HepG2 (cell line): ENCODE measurements around the gene PANK4. TPM values are rescaled to one million over a fixed set of nuclear protein-coding genes. Genes with fewer than 3 reads are reported as not detected.
A peak's percentile ranks its signal among the peaks of the same experiment; 100 is the strongest.

Experiments used
- ATAC-seq: fragments of 200-7000 bp; cut with Tn5 transposase; 3 replicates; pipeline ENCODE4 v1.9.1; 2020; ENCODE audit warnings: mild to moderate bottlenecking, moderate library complexity
- BruUV-seq: library from RNA; stranded (reverse); fragments of 400-500 nt; replicated peaks from 2 replicates; lab custom pipeline; 2021; lab: Mats Ljungman, UMichigan
- CTCF ChIA-PET: fragments of 300-600 bp; formaldehyde crosslinking; extraction: SDS; loops from one replicate; lab custom pipeline; 2021; ENCODE audit warnings: low total read pairs, inconsistent platforms, low intra/inter-chr PET ratio; lab: Yijun Ruan, JAX
- POLR2A ChIA-PET: fragments of 350-600 bp; sonication (Branson Sonifier 250); formaldehyde crosslinking; loops from one replicate; lab custom pipeline; 2020; ENCODE audit warnings: antibody characterized with exemption, inconsistent platforms; lab: Yijun Ruan, JAX
- DNase-seq: peaks from one replicate; pipeline ENCODE4 v3.0.0-alpha.2; 2015; ENCODE audit warnings: low spot score
- FAIRE-seq: peaks from 3 replicates; lab custom pipeline; 2011; peaks lifted over from hg19 to GRCh38; lab: Jason Lieb, UNC
- H2AFZ ChIP-seq: one replicate; pipeline ENCODE4 v1.6.1; 2011; ENCODE audit warnings: low read length, inconsistent platforms
- H3K27ac ChIP-seq: fragments of 300-600 bp; 3 replicates; pipeline ENCODE4 v1.8.0; 2011; ENCODE audit warnings: mixed run types, mild to moderate bottlenecking, mixed read lengths, low read length, inconsistent platforms; ENCODE audit not compliant: insufficient read depth; ENCODE audit errors: extremely low read length
- H3K27me3 ChIP-seq, 2 experiments: fragments of 200-600 bp in 1 of 2; 2 replicates in 1 of 2; 3 replicates in 1 of 2; pipeline versions ENCODE4 v1.6.0 to v1.8.0; 2011; ENCODE audit warnings: low read length in 2 of 2, mild to moderate bottlenecking in 2 of 2, moderate library complexity in 2 of 2, inconsistent platforms in 1 of 2; ENCODE audit not compliant: insufficient read depth in 2 of 2, control insufficient read depth in 1 of 2
- H3K36me3 ChIP-seq, 2 experiments: fragments of 200-600 bp in 1 of 2; replicated peaks in 1 of 2; 2 replicates in 1 of 2; 3 replicates in 1 of 2; pipeline versions ENCODE4 v1.5.1 to v1.8.0; 2011; ENCODE audit warnings: low read length in 2 of 2, inconsistent platforms in 1 of 2; ENCODE audit not compliant: insufficient read depth in 2 of 2, control insufficient read depth in 1 of 2
- H3K4me1 ChIP-seq: 2 replicates; pipeline ENCODE4 v1.5.1; 2012; ENCODE audit warnings: low read length, inconsistent platforms; ENCODE audit not compliant: insufficient read depth
- H3K4me2 ChIP-seq: 2 replicates; pipeline ENCODE4 v1.6.0; 2011; ENCODE audit warnings: low read depth, low read length, inconsistent platforms
- H3K4me3 ChIP-seq, 3 experiments: fragments of 200-600 bp in 1 of 3; sonication (generic), shearing (Covaris generic) in 1 of 3; replicated peaks in 1 of 3; 2 replicates each; pipeline ENCODE4 v1.5.1; 2011 to 2016; ENCODE audit warnings: low read length in 3 of 3, inconsistent platforms in 2 of 3, low read depth in 2 of 3, mild to moderate bottlenecking in 2 of 3, control low read depth in 1 of 3, mixed read lengths in 1 of 3; ENCODE audit not compliant: insufficient read depth in 1 of 3
- H3K79me2 ChIP-seq: one replicate; pipeline ENCODE4 v1.6.1; 2011; ENCODE audit warnings: low read length, inconsistent platforms; ENCODE audit not compliant: insufficient read depth
- H3K9ac ChIP-seq: 2 replicates; pipeline ENCODE4 v1.6.0; 2011; ENCODE audit warnings: mild to moderate bottlenecking, low read depth, low read length, inconsistent platforms; ENCODE audit not compliant: insufficient read depth
- H3K9me3 ChIP-seq: 2 replicates; pipeline ENCODE4 v1.5.1; 2012; ENCODE audit warnings: mild to moderate bottlenecking, low read length
- H4K20me1 ChIP-seq: 2 replicates; pipeline ENCODE4 v1.6.0; 2011; ENCODE audit warnings: inconsistent platforms, mild to moderate bottlenecking, low read length, moderate library complexity; ENCODE audit not compliant: insufficient read depth
- ARNT ChIP-seq: fragments of 450-650 bp; IDR thresholded peaks from 2 replicates; pipeline ENCODE4 v1.6.1; 2017
- BHLHE40 ChIP-seq: IDR thresholded peaks from 2 replicates; pipeline ENCODE4 v1.6.1; 2011; ENCODE audit warnings: low read length, improper control_type of control experiment
- FLYWCH1 ChIP-seq: sonication (generic); formaldehyde crosslinking; IDR thresholded peaks from 2 replicates; pipeline ENCODE4 v1.8.1; 2023; ENCODE audit warnings: mild to moderate bottlenecking, missing genetic modification reagents
- NFIB ChIP-seq: sonication (generic); formaldehyde crosslinking; IDR thresholded peaks from 2 replicates; pipeline ENCODE4 v1.9.0; 2021; ENCODE audit warnings: missing genetic modification reagents, mild to moderate bottlenecking, borderline replicate concordance
- RBFOX2 ChIP-seq: fragments of 200-400 bp; formaldehyde crosslinking; IDR thresholded peaks from 2 replicates; pipeline ENCODE4 v1.6.1; 2017; ENCODE audit warnings: low read depth, mild to moderate bottlenecking, low read length
- ZMYM2 ChIP-seq: sonication (generic); formaldehyde crosslinking; IDR thresholded peaks from 2 replicates; pipeline ENCODE4 v1.8.0; 2022; ENCODE audit warnings: mild to moderate bottlenecking, missing genetic modification reagents
- ZMYM4 ChIP-seq: sonication (generic); formaldehyde crosslinking; IDR thresholded peaks from 2 replicates; pipeline ENCODE4 v1.8.1; 2023; ENCODE audit warnings: mild to moderate bottlenecking, missing genetic modification reagents
- ZNF709 ChIP-seq: sonication (generic); formaldehyde crosslinking; IDR thresholded peaks from 2 replicates; pipeline ENCODE4 v1.5.0; 2020; ENCODE audit warnings: mild to moderate bottlenecking, missing genetic modification reagents
- ZNF766 ChIP-seq: sonication (generic); formaldehyde crosslinking; IDR thresholded peaks from 2 replicates; pipeline ENCODE4 v1.5.0; 2020; ENCODE audit warnings: missing genetic modification reagents, borderline replicate concordance
- ZSCAN31 ChIP-seq: sonication (generic); formaldehyde crosslinking; IDR thresholded peaks from 2 replicates; pipeline ENCODE4 v1.5.0; 2020; ENCODE audit warnings: low read depth, mild to moderate bottlenecking, missing genetic modification reagents
- WGBS: methylation state at CpG from one replicate; pipeline ENCODE4 v1.1.6; 2017; ENCODE audit warnings: low lambda C conversion rate; 5-methylcytosine and 5-hydroxymethylcytosine counted together
- in situ Hi-C: cut with HindIII; loops from 2 replicates; pipeline ENCODE4 v1.10.0; 2017; ENCODE audit warnings: low pct_unique_long_range_greater_than_20kb; ENCODE audit not compliant: extremely low pct_ligation_motif_present
- intact Hi-C: fragments of 100-400 bp; cut with micrococcal nuclease; formaldehyde crosslinking; loops from one replicate; pipeline ENCODE4 v1.10.0; 2022; ENCODE audit not compliant: unreplicated experiment
- polyA plus RNA-seq, 8 experiments: library from polyadenylated mRNA; depleted of rRNA in 3 of 8; stranded (reverse) in 7 of 8; unstranded in 1 of 8; fragments of >200 nt; fragmentation: Illumina TruSeq in 4 of 8; extraction: Trizol in 4 of 8; gene quantifications; 2 replicates each; pipeline versions ENCODE4 v1.2.1 to v1.2.3, GENCODE V29; 2011 to 2016; ENCODE audit warnings: low read depth in 4 of 8, missing spikeins in 1 of 8, mixed read lengths in 1 of 8; ENCODE audit not compliant: insufficient read depth in 1 of 8
- total RNA-seq, 5 experiments: library from RNA; depleted of rRNA; stranded (reverse); fragments of >200 nt; fragmentation: Illumina TruSeq; extraction: Trizol; gene quantifications; 2 replicates each; pipeline ENCODE4 v1.2.3, GENCODE V29; 2016; ENCODE audit warnings: low read depth in 1 of 5
- TF ChIP-seq, protein P1 (sequence below): sonication (generic); formaldehyde crosslinking; IDR thresholded peaks from 2 replicates; pipeline ENCODE4 v1.5.0; 2020; ENCODE audit warnings: mild to moderate bottlenecking, missing genetic modification reagents
- TF ChIP-seq, protein P2 (sequence below): sonication (generic); formaldehyde crosslinking; IDR thresholded peaks from 2 replicates; pipeline ENCODE4 v1.4.0; 2020; ENCODE audit warnings: mild to moderate bottlenecking, missing genetic modification reagents
- TF ChIP-seq, protein P3 (sequence below): sonication (generic); formaldehyde crosslinking; IDR thresholded peaks from 2 replicates; pipeline ENCODE4 v1.4.0; 2020; ENCODE audit warnings: missing genetic modification reagents

PANK4 gene
- total and polyA plus RNA-seq, 2 of the 13 experiments (the other 11 are each of a cell fraction or from before 2014, with no cell fraction given): 17.4 to 19.3 TPM

DNA sequence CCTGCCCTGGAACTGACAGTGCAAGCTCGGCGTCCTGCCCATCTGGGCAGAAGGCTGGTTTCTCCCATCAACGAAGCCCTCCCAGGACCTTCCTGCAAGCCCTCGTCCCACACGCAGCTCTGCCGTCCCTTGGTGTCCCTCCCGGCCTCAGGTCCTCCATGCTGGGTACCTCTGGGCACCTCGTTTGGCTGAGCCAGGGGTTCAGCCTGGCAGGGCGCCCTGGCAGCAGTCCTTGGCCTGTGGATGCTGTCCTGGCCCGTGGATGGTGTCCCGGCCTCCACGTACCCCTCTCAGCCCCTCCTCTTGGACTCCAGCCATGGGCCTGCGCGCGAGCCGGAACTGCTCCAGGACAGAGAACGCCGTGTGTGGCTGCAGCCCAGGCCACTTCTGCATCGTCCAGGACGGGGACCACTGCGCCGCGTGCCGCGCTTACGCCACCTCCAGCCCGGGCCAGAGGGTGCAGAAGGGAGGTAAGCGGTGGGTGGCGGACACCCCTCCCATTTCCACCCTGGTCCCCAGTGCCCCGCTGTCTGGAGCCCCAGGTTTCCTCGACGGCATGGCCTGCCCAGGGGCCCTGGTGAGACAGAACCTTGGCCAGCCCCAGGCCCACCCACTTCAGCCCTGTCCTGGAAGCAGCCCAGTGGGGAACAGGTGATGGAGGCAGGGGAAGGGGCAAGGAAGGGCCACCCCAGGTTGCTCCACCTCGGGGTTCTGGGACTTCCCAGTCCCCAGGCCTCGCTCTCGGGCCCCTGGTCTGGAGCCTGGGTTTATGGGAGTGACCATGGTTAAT, 33.3 kb upstream of the PANK4 start:
- CTCF ChIA-PET: no interaction called here
- POLR2A ChIA-PET: interaction anchor here (2.2 kb wide), 1 partner anchor 14 kb away, joined by 8 read pairs; no protein-coding TSS in a partner anchor
- in situ Hi-C loops: no loop called here

DNA sequence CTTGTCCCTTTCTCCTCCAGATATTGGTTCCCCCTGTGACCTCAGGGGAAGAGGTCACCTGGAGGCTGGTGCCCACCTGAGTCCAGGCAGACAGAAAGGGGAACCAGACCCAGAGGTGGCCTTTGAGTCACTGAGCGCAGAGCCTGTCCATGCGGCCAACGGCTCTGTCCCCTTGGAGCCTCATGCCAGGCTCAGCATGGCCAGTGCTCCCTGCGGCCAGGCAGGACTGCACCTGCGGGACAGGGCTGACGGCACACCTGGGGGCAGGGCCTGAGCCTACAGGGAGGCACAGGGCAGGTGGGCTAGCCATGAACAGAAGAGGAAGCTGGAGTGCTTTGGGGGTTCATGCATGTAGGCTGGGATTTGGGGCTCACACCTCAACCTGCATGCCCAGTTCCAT, 32.5 kb upstream of the PANK4 start:
- Histone ChIP-seq H3K79me2 (no peaks in the 10 kb centered on the region), H3K9me3 (no peaks in the 10 kb centered on the region), H3K9ac (no peak overlapping the region), H3K4me2 (no peak overlapping the region), H3K27ac (no peak overlapping the region), H3K4me3 (no peak overlapping the region), H3K4me1 (peaks cover 28% of the 10 kb centered on the region), H3K36me3 (no peaks in the 10 kb centered on the region; a peak in 1 of 5 replicates), H3K27me3 (no peaks in the 10 kb centered on the region; a peak in 1 of 5 replicates), H2AFZ (no peak overlapping the region), H4K20me1 (0 out of 2 replicates have a peak, but pooled peaks cover 4% of the 10 kb centered on the region)
- DNase-seq: no peak
- ChIA-PET POLR2A (no interaction called here), CTCF (no interaction called here)
- 100% methylated on average over 2 of the region's 6 CpGs for WGBS
- no peak for ATAC-seq
- BruUV-seq: no TSS peak
- intact Hi-C loops: loop anchor here (5.0 kb wide), 1 partner anchor 73 kb away; the partner anchor contains the start of gene MMEL1
- FAIRE-seq: no peak
- in situ Hi-C loops: no loop called here
- TF ChIP-seq, protein P1, sequence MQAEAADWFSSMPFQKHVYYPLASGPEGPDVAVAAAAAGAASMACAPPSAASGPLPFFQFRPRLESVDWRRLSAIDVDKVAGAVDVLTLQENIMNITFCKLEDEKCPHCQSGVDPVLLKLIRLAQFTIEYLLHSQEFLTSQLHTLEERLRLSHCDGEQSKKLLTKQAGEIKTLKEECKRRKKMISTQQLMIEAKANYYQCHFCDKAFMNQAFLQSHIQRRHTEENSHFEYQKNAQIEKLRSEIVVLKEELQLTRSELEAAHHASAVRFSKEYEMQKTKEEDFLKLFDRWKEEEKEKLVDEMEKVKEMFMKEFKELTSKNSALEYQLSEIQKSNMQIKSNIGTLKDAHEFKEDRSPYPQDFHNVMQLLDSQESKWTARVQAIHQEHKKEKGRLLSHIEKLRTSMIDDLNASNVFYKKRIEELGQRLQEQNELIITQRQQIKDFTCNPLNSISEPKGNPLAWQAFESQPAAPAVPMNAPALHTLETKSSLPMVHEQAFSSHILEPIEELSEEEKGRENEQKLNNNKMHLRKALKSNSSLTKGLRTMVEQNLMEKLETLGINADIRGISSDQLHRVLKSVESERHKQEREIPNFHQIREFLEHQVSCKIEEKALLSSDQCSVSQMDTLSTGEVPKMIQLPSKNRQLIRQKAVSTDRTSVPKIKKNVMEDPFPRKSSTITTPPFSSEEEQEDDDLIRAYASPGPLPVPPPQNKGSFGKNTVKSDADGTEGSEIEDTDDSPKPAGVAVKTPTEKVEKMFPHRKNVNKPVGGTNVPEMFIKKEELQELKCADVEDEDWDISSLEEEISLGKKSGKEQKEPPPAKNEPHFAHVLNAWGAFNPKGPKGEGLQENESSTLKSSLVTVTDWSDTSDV: no peak
- TF ChIP-seq ZNF766 (CRISPR knock-in tag): no peak
- no peak for TF ChIP-seq FLYWCH1 (CRISPR knock-in tag)
- no peak for TF ChIP-seq ZMYM2 (CRISPR knock-in tag)
- no peak for TF ChIP-seq ZNF709 (CRISPR knock-in tag)
- TF ChIP-seq, protein P2, sequence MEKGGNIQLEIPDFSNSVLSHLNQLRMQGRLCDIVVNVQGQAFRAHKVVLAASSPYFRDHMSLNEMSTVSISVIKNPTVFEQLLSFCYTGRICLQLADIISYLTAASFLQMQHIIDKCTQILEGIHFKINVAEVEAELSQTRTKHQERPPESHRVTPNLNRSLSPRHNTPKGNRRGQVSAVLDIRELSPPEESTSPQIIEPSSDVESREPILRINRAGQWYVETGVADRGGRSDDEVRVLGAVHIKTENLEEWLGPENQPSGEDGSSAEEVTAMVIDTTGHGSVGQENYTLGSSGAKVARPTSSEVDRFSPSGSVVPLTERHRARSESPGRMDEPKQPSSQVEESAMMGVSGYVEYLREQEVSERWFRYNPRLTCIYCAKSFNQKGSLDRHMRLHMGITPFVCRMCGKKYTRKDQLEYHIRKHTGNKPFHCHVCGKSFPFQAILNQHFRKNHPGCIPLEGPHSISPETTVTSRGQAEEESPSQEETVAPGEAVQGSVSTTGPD (CRISPR knock-in tag): no peak
- TF ChIP-seq ZMYM4 (CRISPR knock-in tag): no peak
- no peak for TF ChIP-seq ARNT
- TF ChIP-seq ZSCAN31: no peak
- TF ChIP-seq, protein P3, sequence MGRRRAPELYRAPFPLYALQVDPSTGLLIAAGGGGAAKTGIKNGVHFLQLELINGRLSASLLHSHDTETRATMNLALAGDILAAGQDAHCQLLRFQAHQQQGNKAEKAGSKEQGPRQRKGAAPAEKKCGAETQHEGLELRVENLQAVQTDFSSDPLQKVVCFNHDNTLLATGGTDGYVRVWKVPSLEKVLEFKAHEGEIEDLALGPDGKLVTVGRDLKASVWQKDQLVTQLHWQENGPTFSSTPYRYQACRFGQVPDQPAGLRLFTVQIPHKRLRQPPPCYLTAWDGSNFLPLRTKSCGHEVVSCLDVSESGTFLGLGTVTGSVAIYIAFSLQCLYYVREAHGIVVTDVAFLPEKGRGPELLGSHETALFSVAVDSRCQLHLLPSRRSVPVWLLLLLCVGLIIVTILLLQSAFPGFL (CRISPR knock-in tag): no peak
- no peak for TF ChIP-seq BHLHE40

More for the DNA sequence above, 33.3 kb upstream of the PANK4 start:
- Histone ChIP-seq H4K20me1 (0 out of 2 replicates have a peak, but pooled peaks cover 4% of the 10 kb centered on the region), H3K9ac (no peak overlapping the region), H3K27me3 (no peaks in the 10 kb centered on the region; a peak in 1 of 5 replicates), H3K9me3 (no peaks in the 10 kb centered on the region), H2AFZ (no peak overlapping the region), H3K4me1 (peaks cover 25% of the 10 kb centered on the region), H3K4me3 (no peak overlapping the region), H3K36me3 (no peaks in the 10 kb centered on the region; a peak in 1 of 5 replicates), H3K4me2 (no peak overlapping the region), H3K27ac (no peak overlapping the region), H3K79me2 (no peaks in the 10 kb centered on the region)
- intact Hi-C loops: loop anchor here (5.0 kb wide), 1 partner anchor 73 kb away; the partner anchor contains the start of gene MMEL1
- ATAC-seq (no peak), DNase-seq (no peak), FAIRE-seq (no peak)
- no TSS peak for BruUV-seq
- WGBS: 85% methylated on average over 15 of the region's 35 CpGs
- no peak for TF ChIP-seq NFIB (CRISPR knock-in tag)
- TF ChIP-seq RBFOX2: peak; percentile 44; the same call in 1 of the 2 replicates
